Astrocyte of the hippocampus (primary cell): ENCODE measurements around the gene ITCH.
A peak's percentile ranks its signal among the peaks of the same experiment; 100 is the strongest.
"Not testable (repeated sequence)": the region's sequence is repeated elsewhere in the genome, so short reads cannot be mapped to it uniquely, and the experiment has no call there.

Experiments used
- DNase-seq: peaks from one replicate; pipeline ENCODE4 v3.0.0; 2011; ENCODE audit warnings: low read depth, low spot score

ITCH gene

DNA sequence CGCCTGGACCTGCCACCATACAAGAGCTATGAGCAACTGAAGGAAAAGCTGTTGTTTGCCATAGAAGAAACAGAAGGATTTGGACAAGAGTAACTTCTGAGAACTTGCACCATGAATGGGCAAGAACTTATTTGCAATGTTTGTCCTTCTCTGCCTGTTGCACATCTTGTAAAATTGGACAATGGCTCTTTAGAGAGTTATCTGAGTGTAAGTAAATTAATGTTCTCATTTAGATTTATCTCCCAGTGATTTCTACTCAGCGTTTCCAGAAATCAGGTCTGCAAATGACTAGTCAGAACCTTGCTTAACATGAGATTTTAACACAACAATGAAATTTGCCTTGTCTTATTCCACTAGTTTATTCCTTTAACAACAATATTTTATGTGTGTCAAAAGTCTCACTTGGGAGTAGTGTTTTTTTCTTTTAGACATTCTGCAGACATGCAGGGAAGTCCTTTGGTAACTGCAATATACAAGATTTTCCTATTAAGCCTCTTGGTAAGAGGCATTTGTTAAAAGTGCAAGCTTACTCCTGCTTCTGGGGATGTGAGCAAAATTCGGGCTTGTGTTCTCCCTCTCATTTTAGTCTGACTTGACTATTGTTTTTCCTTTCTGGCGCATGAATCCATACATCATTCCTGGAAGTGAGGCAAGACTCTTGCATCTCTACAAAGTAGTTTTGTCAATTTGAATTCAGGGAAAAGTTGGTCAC lies 144.8 kb downstream of the ITCH start:
- DNase-seq, result no peak

DNA sequence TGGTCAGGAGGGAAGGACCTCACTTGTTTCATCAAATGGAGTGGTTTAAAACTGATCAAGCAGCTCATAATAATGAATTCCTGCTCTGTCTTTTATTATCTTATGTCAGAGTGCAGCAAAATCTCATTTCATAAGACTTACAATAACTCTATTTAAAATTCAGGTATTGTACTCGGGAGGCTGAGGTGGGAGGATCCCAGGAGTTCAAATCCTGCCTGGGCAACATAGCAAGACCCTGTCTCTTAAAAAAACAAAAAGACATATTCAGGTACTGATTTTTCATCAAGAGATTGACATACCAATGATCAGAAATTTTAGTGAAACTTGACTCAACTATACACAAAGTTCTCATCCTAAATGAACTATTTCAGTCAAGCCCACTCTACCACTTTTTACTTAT lies 147.5 kb downstream of the ITCH start:
- DNase-seq, result no peak

DNA sequence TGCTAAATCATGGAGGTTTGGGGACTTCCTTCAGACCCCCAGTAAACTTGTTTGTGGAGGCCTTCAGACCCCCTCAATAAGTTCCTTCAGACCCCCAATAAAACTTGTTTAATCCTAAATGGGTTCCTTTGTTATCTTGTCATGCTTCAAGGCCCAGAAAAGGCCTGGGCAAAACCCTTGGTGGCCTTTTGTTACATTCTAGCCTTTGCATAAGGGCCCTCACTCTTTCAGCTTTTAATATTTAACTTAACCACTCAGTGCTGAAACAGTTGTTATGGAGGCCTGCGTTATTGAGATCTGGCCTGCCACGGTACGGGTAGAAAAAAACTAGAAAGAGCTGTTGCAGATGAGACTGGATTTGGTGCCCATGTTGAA lies 148.8 kb downstream of the ITCH start:
- DNase-seq, result no peak

DNA sequence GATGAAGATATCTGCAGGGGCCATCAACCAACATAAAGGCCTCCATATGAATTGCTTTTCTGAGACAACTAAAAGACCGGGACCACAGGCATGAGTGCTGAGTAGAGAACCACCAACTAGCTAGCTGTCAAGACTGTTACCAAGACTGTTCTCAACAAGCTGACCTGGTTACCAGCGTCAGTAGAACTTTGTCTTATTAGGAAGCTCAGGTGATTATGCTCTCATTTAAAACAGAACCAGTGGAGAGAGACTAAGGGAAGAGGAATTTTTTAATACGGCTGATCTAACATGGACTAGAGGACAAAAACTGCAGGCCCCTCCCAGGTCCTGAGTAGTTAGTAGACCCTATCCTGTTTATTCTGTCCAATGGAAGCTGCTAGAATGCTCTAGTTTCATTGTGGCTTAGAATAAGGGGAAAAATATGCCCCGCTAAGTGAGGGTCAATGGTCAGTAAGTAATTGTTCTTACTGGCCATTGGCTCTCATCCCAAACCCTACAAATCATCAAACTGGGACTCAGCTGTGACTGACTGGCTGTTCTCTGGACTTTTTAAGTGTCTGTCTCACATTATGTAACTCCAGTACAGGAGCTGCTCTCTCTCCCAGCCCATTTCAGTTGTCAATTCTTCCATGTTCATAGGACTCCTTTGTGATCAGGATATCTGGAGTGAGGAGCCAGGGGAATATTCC lies 149.3 kb downstream of the ITCH start:
- no peak for DNase-seq

- DNase-seq, result no peak
Observed at GRCh38 chr20:34512955-34513419, 149.9 kb downstream of the ITCH start.

DNA sequence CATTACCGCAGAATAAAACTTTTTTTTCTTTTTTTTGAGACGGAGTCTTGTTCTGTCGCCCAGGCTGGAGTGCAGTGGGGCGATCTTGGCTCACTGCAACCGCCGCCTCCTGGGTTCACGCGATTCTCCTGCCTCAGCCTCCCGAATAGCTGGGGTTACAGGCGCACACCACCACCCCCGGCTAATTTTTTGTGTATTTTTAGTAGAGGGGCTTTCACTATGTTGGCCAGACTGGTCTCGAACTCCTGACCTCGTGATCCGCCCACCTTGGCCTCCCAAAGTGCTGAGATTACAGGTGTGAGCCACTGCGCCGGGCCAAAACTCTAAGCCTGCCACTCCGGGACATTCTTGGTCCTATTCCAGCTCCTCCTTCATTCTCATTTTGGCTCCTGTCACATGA lies 151.0 kb downstream of the ITCH start:
- not testable (repeated sequence) for DNase-seq

- no peak for DNase-seq
Observed at GRCh38 chr20:34514897-34515483, 151.9 kb downstream of the ITCH start.

- DNase-seq, result peak; percentile 74
Observed at GRCh38 chr20:34515484-34516246, 152.6 kb downstream of the ITCH start.

GRCh38 chr20:34516247-34517113 lies 153.4 kb downstream of the ITCH start, which contains the start of gene DYNLRB1:
Gene DYNLRB1, plus strand, starts transcription at chr20:34516422. Its CDS starts 37 bp downstream, at chr20:34516459.
- DNase-seq, result peak; percentile 98

DNA sequence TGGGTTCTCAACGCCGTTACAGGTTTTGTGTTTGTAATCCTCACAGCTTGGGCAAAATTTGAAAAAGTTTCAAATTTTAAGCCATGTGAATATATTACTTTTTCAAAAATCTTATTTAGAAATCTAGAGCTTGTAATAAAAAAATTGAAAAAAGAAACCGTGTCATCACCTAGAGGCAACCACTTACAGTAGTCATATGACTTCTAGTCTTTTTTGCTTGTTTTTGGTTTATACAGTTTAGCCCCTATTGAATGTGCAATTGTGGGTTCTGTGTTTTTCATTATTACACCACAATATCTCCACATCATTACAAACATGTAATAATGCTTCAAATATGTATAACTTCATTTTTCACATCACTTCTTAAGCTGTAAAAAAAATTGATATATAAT lies 154.0 kb downstream of the ITCH start:
- no peak for DNase-seq

DNA sequence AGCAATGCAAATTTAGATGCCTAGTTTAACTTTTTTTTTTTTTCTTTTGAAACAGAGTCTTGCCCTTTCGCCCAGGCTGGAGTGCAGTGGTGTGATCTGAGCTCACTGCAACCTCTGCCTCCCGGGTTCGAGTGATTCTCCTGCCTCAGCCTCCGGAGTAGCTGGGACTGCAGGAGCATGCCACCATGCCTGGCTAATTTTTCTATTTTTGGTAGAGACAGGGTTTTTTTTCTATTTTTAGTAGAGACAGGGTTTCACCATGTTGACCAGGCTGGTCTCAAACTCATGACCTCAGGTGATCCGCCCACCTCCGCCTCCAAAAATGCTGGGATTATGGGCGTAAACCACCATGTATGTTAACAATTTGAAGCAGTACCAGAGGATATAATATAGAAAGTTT lies 155.8 kb downstream of the ITCH start:
- DNase-seq, result not testable (repeated sequence)

DNA sequence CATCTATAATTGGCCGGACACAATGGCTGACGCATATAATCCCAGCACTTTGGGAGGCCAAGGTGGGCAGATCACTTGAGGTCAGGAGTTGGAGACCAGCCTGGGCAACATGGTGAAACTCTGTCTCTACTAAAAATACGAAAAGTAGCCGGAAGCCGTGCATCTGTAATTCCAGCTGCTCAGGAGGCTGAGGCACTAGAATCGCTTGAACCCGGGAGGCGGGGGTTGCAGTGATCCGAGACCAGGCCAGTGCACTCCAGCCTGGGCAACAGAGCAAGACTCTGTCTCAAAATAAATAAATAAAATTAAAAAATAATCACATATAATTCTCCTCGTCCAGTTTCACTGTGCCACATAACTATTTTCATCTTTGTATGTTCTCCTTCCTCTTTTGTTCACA lies 156.8 kb downstream of the ITCH start:
- not testable (repeated sequence) for DNase-seq

- peak; percentile 81 for DNase-seq
Observed at GRCh38 chr20:34522969-34523871, 160.1 kb downstream of the ITCH start.

GRCh38 chr20:34524426-34524825 lies 161.4 kb downstream of the ITCH start:
- DNase-seq, result no peak

GRCh38 chr20:34525342-34525708 lies 162.3 kb downstream of the ITCH start:
- DNase-seq, result no peak

DNA sequence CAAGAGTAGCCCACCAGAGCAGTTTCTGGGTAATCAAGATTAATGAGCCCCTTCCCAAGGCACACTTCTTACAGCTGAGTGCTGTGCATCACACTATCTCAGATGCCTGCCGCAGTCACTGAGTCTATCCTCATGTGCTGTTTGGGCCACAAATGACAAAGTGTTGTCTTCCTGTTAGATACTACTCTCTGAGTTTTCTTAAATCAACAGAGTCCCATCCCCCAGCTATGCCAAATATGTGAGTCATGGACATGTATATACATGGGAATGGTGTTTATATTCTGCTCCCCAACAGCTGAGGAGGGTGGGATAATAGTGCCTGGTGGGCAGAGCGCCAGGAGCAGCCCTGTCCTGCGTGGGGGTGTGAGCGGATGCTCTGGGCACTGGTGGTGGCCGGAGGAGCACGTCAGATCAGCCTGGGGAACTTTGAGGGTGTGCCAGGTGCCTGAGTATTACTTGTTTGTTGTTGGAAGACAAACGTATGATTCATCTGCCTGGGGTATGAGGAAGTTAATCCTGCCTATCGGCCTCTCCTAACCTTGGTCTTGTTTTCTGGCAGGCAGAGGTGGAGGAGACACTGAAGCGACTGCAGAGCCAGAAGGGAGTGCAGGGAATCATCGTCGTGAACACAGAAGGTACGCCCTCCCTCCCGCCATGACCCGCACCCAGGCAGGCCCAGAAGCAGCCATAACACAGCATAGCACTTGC lies 162.8 kb downstream of the ITCH start:
- DNase-seq, result peak; percentile 95

DNA sequence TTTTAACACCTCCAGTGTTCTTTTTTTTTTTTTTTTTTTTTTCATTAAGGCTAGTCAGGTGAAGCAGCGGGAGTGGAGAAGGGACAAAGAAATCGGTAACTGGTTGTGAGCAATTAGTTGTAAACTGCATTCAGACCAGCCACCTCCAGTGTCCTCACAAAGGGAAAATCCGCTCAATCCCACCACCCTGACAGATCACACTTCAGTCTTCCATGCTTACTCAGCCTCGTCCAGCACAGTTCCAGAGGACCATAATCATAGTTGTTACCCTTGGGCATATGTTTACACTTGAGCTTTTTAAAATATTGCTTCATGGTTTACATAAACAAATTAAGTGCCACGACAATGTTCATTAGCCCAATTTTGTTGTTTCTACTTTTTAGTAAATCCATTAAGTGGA lies 163.4 kb downstream of the ITCH start:
- no peak for DNase-seq

- DNase-seq, result no peak
Observed at GRCh38 chr20:34527016-34527415, 163.9 kb downstream of the ITCH start.

DNA sequence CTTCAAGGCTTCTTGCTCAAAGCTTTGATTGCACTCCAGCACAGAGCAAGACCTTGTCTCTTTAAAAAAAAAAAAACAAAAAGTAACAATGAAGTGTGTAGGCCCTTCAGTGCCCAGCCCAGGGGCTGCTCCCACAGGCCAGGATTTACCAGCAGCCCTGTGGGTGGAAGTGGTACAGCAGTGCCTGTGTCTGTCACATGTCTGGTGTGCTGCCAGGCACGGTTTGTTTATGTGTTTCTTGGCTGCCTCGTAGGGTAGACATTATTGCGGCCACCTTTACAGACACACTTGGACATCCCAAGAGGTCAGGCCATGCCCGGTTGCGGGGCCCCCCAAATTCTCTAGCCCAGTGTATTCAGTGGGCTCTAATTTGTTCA lies 165.8 kb downstream of the ITCH start:
- peak; percentile 28 for DNase-seq

DNA sequence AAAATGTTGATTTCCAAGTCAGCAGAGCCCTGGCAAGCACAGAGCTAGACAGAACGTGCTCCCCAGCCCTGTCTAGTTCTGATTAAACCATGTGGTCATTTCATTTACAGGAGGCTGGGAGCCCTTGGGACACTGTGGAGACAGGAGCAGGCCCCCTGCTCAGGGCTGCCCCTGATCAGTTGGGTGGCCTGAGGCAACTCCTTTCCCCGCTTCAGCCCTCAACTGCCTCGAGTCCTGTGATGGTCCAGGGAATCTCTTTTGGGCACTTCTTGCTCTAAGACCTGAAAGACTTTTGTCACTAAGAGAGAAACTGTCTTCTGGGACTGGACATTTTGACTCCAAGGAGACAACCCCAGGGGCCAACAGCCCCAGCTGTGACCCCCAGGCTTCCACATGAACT lies 166.7 kb downstream of the ITCH start:
- DNase-seq, result no peak
